Neuronal stem cell (in vitro differentiated cells): ENCODE results near the gene ANTXR1.
A peak's percentile ranks its signal among the peaks of the same experiment; 100 is the strongest.

Experiments
- DNase-seq: peaks from one replicate; pipeline ENCODE4 v3.0.0-alpha.2; 2013; ENCODE audit warnings: low spot score
- H2AFZ ChIP-seq: one replicate; pipeline ENCODE4 v1.6.1; 2013; ENCODE audit warnings: mild to moderate bottlenecking, low read length, inconsistent platforms
- H2AK5ac ChIP-seq: 2 replicates; pipeline ENCODE4 v1.6.1; 2013; ENCODE audit warnings: low read depth, mild to moderate bottlenecking, inconsistent platforms, low read length, moderate library complexity, mixed read lengths
- H2BK120ac ChIP-seq: 2 replicates; pipeline ENCODE4 v1.6.1; 2013; ENCODE audit warnings: low read depth, mild to moderate bottlenecking, inconsistent platforms, low read length, moderate library complexity, mixed read lengths
- H2BK12ac ChIP-seq: one replicate; pipeline ENCODE4 v1.6.1; 2013; ENCODE audit warnings: low read length, inconsistent platforms
- H2BK15ac ChIP-seq: 2 replicates; pipeline ENCODE4 v1.6.1; 2013; ENCODE audit warnings: mild to moderate bottlenecking, low read length, inconsistent platforms, mixed read lengths
- H2BK5ac ChIP-seq: one replicate; pipeline ENCODE4 v1.6.1; 2013; ENCODE audit warnings: inconsistent platforms, mild to moderate bottlenecking, low read length, moderate library complexity
- H3K14ac ChIP-seq: one replicate; pipeline ENCODE4 v1.6.1; 2013; ENCODE audit warnings: low read length, inconsistent platforms
- H3K18ac ChIP-seq: 2 replicates; pipeline ENCODE4 v1.6.1; 2013; ENCODE audit warnings: low read length, inconsistent platforms
- H3K23ac ChIP-seq: 2 replicates; pipeline ENCODE4 v1.6.1; 2013; ENCODE audit warnings: low read depth, mild to moderate bottlenecking, mixed read lengths, low read length, inconsistent platforms; ENCODE audit not compliant: poor library complexity
- H3K27ac ChIP-seq: replicated peaks from 3 replicates; pipeline ENCODE4 v1.5.1; 2013; ENCODE audit warnings: low read length, inconsistent platforms
- H3K27me3 ChIP-seq, 3 experiments: 2 replicates each; pipeline ENCODE4 v1.6.1; 2013; ENCODE audit warnings: low read length in 3 of 3, mild to moderate bottlenecking in 2 of 3, inconsistent platforms in 1 of 3, low read depth in 1 of 3, mixed read lengths in 1 of 3, moderate library complexity in 1 of 3; ENCODE audit not compliant: control insufficient read depth in 3 of 3, insufficient read depth in 3 of 3
- H3K36me3 ChIP-seq, 2 donors: replicated peaks in 1 of 2; 2 replicates each; pipeline ENCODE4 v1.6.1; 2013; ENCODE audit warnings: low read length in 2 of 2; ENCODE audit not compliant: control insufficient read depth in 2 of 2, insufficient read depth in 2 of 2
- H3K4ac ChIP-seq: 2 replicates; pipeline ENCODE4 v1.6.1; 2013; ENCODE audit warnings: inconsistent platforms, mild to moderate bottlenecking, low read length, moderate library complexity
- H3K4me1 ChIP-seq, 2 donors: 1 replicate in 1 of 2; 2 replicates in 1 of 2; pipeline ENCODE4 v1.6.1; 2013; ENCODE audit warnings: low read length in 2 of 2, low read depth in 1 of 2; ENCODE audit not compliant: control insufficient read depth in 2 of 2, insufficient read depth in 1 of 2
- H3K4me2 ChIP-seq: one replicate; pipeline ENCODE4 v1.6.1; 2013; ENCODE audit warnings: mild to moderate bottlenecking, low read length, inconsistent platforms; ENCODE audit not compliant: insufficient read depth, poor library complexity, severe bottlenecking
- H3K4me3 ChIP-seq, 2 donors: 2 replicates each; pipeline ENCODE4 v1.5.1; 2013; ENCODE audit warnings: low read length in 2 of 2, mild to moderate bottlenecking in 2 of 2, inconsistent platforms in 1 of 2, moderate library complexity in 1 of 2
- H3K79me1 ChIP-seq: one replicate; pipeline ENCODE4 v1.6.1; 2013; ENCODE audit warnings: low read depth, mild to moderate bottlenecking, inconsistent platforms, low read length, moderate library complexity
- H3K9ac ChIP-seq: one replicate; pipeline ENCODE4 v1.6.1; 2013; ENCODE audit warnings: mild to moderate bottlenecking, low read depth, low read length, inconsistent platforms; ENCODE audit not compliant: poor library complexity
- H3K9me3 ChIP-seq, 2 donors: replicated peaks in 1 of 2; 2 replicates each; pipeline versions ENCODE3 to v1.6.1; 2013; ENCODE audit warnings: low read length in 2 of 2, mild to moderate bottlenecking in 2 of 2, inconsistent platforms in 1 of 2, low read depth in 1 of 2, mixed read lengths in 1 of 2, moderate library complexity in 1 of 2; ENCODE audit not compliant: control insufficient read depth in 2 of 2, insufficient read depth in 1 of 2
- H4K8ac ChIP-seq: one replicate; pipeline ENCODE4 v1.6.1; 2013; ENCODE audit warnings: low read depth, mild to moderate bottlenecking, inconsistent platforms, low read length, moderate library complexity
- H4K91ac ChIP-seq: one replicate; pipeline ENCODE4 v1.6.1; 2013; ENCODE audit warnings: low read length, low read depth, mild to moderate bottlenecking, inconsistent platforms; ENCODE audit not compliant: poor library complexity
- WGBS, 2 donors: extraction: QIAGEN DNeasy Blood & Tissue Kit; methylation state at CpG; one replicate each; pipeline ENCODE4 v1.1.7; 2013; ENCODE audit warnings: missing lambda C conversion rate in 2 of 2, mixed read lengths in 1 of 2; ENCODE audit not compliant: insufficient read length in 2 of 2, insufficient replicate concordance in 1 of 2; ENCODE audit errors: extremely low coverage in 2 of 2; 5-methylcytosine and 5-hydroxymethylcytosine counted together

The ANTXR1 gene

GRCh38 chr2:69010437-69011194 lies 2.4 kb upstream of the ANTXR1 start:
- Histone ChIP-seq H3K27ac (no peak overlapping the region), H4K91ac (no peak overlapping the region), H3K9me3 (no peaks in the 10 kb centered on the region), H2AK5ac (no peak overlapping the region), H2BK5ac (no peak overlapping the region), H2BK12ac (no peak overlapping the region), H3K9ac (no peak overlapping the region), H3K36me3 (no peaks in the 10 kb centered on the region), H4K8ac (no peak overlapping the region), H3K14ac (no peak overlapping the region), H3K4ac (no peak overlapping the region), H2BK120ac (no peak overlapping the region), H2AFZ (no peak overlapping the region), H3K4me3 (no peak overlapping the region), H3K27me3 (peaks cover 0 to 19% (median 6%) of the 10 kb centered on the region in 3 experiments), H3K79me1 (no peaks in the 10 kb centered on the region), H2BK15ac (no peak overlapping the region), H3K23ac (no peak overlapping the region), H3K4me1 (peaks cover 4 to 5% of the 10 kb centered on the region in 2 donors), H3K18ac (no peak overlapping the region), H3K4me2 (no peak overlapping the region)
- no CpG with 5 or more reads among the region's 8 CpGs for WGBS, 2 donors
- no peak for DNase-seq

- Histone ChIP-seq H3K4me2 (no peak overlapping the region), H3K27me3 (peaks cover 0 to 19% (median 6%) of the 10 kb centered on the region in 3 experiments), H2BK5ac (no peak overlapping the region), H2AK5ac (no peak overlapping the region), H2BK120ac (no peak overlapping the region), H3K18ac (no peak overlapping the region), H3K4me1 (peaks cover 4 to 5% of the 10 kb centered on the region in 2 donors), H2BK12ac (no peak overlapping the region), H2AFZ (no peak overlapping the region), H4K91ac (no peak overlapping the region), H3K23ac (no peak overlapping the region), H3K36me3 (no peaks in the 10 kb centered on the region), H3K9me3 (no peaks in the 10 kb centered on the region), H3K4ac (no peak overlapping the region), H3K9ac (no peak overlapping the region), H4K8ac (no peak overlapping the region), H3K4me3 (no peak overlapping the region), H2BK15ac (no peak overlapping the region), H3K79me1 (no peaks in the 10 kb centered on the region), H3K27ac (no peak overlapping the region), H3K14ac (no peak overlapping the region)
- no CpG with 5 or more reads among the region's 4 CpGs for WGBS, 2 donors
- DNase-seq, result no peak
These were observed 1.3 kb upstream of the ANTXR1 start for GRCh38 chr2:69011611-69012157.

GRCh38 chr2:69012310-69013141 lies 453 bp upstream of the ANTXR1 start:
- Histone ChIP-seq H4K8ac (no peak overlapping the region), H2BK5ac (no peak overlapping the region), H3K27me3 (peaks cover 0 to 19% (median 6%) of the 10 kb centered on the region in 3 experiments), H3K27ac (no peak overlapping the region), H2BK120ac (no peak overlapping the region), H2BK15ac (no peak overlapping the region), H3K4ac (no peak overlapping the region), H3K4me3 (peak overlapping the region; percentile 83 to 96), H3K14ac (no peak overlapping the region), H2AFZ (peak overlapping the region; percentile 96), H2BK12ac (no peak overlapping the region), H4K91ac (no peak overlapping the region), H2AK5ac (no peak overlapping the region), H3K18ac (no peak overlapping the region), H3K9me3 (no peaks in the 10 kb centered on the region), H3K4me2 (peak overlapping the region; percentile 81), H3K4me1 (peaks cover 4 to 5% of the 10 kb centered on the region in 2 donors), H3K36me3 (peaks cover 0 to 8% of the 10 kb centered on the region in 2 donors), H3K23ac (no peak overlapping the region), H3K79me1 (no peaks in the 10 kb centered on the region), H3K9ac (no peak overlapping the region)
- WGBS, 2 donors, result no CpG with 5 or more reads among the region's 27 CpGs
- DNase-seq, result peak; percentile 38
